ENCODE data around the gene NSF. TPM values are rescaled to one million over a fixed set of nuclear protein-coding genes. Genes with fewer than 3 reads are reported as not detected.

The NSF gene
- total RNA-seq, 2 donors from 2014 or later: 27.2 to 27.9 TPM

DNA sequence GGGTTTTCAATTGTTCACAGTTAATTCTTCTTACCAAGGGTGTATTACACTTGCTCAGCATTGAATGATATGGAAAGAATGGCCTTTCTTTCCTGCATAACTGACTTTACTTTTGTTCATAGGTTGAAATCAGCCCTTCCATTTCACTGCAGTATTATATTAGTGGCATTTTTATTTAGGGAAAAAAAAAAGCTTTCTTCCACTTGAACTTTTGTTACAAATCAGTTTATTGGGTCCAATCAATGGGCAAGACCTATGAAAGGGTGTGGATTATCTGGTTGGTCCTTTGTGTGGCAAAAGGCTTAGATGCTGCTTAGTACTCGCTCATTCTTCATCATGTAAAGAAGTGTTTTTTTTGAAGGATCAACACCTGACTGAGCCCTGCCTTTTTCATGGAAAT lies 154.0 kb downstream of the NSF start:
- no peak for ATAC-seq (ENCODE audit: insufficient number of reproducible peaks, low FRiP score, low read depth)
- no peak overlapping the region for H3K27ac ChIP-seq

DNA sequence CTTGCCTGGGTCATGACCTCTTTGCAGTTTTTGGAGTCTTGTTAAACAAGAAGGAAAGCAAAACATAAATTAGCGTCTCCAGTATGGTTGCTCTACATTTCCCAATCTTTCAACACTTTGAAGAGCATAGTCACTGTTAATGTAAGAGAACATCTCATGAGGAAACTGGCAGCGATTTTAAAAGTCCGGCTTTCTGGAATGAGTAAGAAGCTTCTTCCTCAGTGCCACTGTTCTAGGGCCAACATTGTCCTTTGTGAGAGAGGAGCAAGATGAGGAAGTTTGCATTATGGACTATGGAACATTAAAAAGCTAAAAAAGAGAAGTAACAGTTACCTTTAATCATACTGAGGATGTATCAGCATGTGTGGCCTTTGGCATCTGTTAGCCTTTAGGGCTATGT lies 154.9 kb downstream of the NSF start:
- Histone ChIP-seq H3K36me3 (no peaks in the 10 kb centered on the region), H3K9me3 (no peaks in the 10 kb centered on the region), H3K27me3 (replicated peaks; ENCODE audit: insufficient read depth) (no peaks in the 10 kb centered on the region), H3K4me3 (no peak overlapping the region), H3K4me1 (ENCODE audit: control insufficient read depth in 1 of 2, low read depth in 2 of 2) (no peaks in the 10 kb centered on the region), H3K27ac (no peak overlapping the region)
- no peak for ATAC-seq (ENCODE audit: insufficient number of reproducible peaks, low FRiP score, low read depth)
- no peak for DNase-seq (ENCODE audit: low spot score)
- TF ChIP-seq, protein P1, sequence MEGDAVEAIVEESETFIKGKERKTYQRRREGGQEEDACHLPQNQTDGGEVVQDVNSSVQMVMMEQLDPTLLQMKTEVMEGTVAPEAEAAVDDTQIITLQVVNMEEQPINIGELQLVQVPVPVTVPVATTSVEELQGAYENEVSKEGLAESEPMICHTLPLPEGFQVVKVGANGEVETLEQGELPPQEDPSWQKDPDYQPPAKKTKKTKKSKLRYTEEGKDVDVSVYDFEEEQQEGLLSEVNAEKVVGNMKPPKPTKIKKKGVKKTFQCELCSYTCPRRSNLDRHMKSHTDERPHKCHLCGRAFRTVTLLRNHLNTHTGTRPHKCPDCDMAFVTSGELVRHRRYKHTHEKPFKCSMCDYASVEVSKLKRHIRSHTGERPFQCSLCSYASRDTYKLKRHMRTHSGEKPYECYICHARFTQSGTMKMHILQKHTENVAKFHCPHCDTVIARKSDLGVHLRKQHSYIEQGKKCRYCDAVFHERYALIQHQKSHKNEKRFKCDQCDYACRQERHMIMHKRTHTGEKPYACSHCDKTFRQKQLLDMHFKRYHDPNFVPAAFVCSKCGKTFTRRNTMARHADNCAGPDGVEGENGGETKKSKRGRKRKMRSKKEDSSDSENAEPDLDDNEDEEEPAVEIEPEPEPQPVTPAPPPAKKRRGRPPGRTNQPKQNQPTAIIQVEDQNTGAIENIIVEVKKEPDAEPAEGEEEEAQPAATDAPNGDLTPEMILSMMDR (IDR thresholded peaks at IDR 0.05): no peak

More for the DNA sequence above, 154.0 kb downstream of the NSF start:
- no peaks in the 10 kb centered on the region for H3K9me3 ChIP-seq
- DNase-seq (ENCODE audit: low spot score): no peak
- H3K27me3 ChIP-seq (replicated peaks; ENCODE audit: insufficient read depth): no peaks in the 10 kb centered on the region
- TF ChIP-seq, protein P1 (IDR thresholded peaks at IDR 0.05): no peak
- H3K36me3 ChIP-seq: no peaks in the 10 kb centered on the region
- H3K4me3 ChIP-seq: no peak overlapping the region
- H3K4me1 ChIP-seq (ENCODE audit: control insufficient read depth in 1 of 2, low read depth in 2 of 2): no peaks in the 10 kb centered on the region

DNA sequence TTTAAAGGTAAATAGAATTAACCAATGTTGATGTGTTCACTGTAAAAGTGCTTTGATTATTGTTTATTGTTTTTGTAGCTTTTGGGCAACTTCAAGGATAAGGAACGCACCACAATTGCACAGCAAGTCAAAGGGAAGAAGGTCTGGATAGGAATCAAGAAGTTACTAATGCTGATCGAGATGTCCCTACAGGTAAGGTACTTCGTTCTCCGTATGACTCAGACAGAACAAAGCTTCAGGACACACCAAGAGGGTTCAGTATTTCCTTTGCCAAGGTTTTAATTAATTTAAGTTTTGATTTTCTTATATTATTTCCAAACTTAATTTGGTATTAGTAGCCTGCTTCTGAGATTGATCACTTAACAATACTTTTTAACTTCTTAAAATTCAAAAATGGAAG lies 161.0 kb downstream of the NSF start:
- Histone ChIP-seq H3K4me1 (ENCODE audit: control insufficient read depth in 1 of 2, low read depth in 2 of 2) (no peaks in the 10 kb centered on the region), H3K9me3 (no peaks in the 10 kb centered on the region), H3K27ac (no peak overlapping the region), H3K36me3 (peaks cover 23% of the 10 kb centered on the region), H3K27me3 (replicated peaks; ENCODE audit: insufficient read depth) (no peaks in the 10 kb centered on the region), H3K4me3 (no peak overlapping the region)
- no peak for DNase-seq (ENCODE audit: low spot score)
- no peak for ATAC-seq (ENCODE audit: insufficient number of reproducible peaks, low FRiP score, low read depth)
- TF ChIP-seq, protein P1 (IDR thresholded peaks at IDR 0.05): no peak

DNA sequence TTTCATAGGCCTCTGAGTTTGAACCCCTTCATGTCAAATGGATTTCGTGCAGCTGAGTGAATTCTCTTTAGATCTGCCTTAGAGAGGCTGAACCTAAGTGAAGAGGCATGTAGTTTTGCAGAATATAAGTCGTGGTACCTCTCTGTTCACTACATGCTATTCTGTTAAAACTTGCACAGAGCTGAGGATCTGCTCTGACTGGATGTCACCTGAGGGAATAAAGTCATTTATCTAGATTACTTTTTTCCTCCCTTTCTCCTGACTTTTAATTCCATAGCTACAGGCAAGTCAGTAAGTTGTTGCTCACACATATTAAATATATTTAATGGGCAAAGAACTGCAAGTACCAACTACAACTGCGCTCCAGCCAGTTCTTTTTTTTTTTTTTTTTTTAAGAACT lies 163.3 kb downstream of the NSF start:
- H3K4me1 ChIP-seq (ENCODE audit: control insufficient read depth in 1 of 2, low read depth in 2 of 2): no peaks in the 10 kb centered on the region
- peaks cover 31% of the 10 kb centered on the region for H3K36me3 ChIP-seq
- TF ChIP-seq, protein P1 (IDR thresholded peaks at IDR 0.05): no peak
- DNase-seq (ENCODE audit: low spot score) (no peak), ATAC-seq (ENCODE audit: insufficient number of reproducible peaks, low FRiP score, low read depth) (no peak)
- no peak overlapping the region for H3K4me3 ChIP-seq
- no peak overlapping the region for H3K27ac ChIP-seq
- H3K27me3 ChIP-seq (replicated peaks; ENCODE audit: insufficient read depth): no peaks in the 10 kb centered on the region
- no peaks in the 10 kb centered on the region for H3K9me3 ChIP-seq

DNA sequence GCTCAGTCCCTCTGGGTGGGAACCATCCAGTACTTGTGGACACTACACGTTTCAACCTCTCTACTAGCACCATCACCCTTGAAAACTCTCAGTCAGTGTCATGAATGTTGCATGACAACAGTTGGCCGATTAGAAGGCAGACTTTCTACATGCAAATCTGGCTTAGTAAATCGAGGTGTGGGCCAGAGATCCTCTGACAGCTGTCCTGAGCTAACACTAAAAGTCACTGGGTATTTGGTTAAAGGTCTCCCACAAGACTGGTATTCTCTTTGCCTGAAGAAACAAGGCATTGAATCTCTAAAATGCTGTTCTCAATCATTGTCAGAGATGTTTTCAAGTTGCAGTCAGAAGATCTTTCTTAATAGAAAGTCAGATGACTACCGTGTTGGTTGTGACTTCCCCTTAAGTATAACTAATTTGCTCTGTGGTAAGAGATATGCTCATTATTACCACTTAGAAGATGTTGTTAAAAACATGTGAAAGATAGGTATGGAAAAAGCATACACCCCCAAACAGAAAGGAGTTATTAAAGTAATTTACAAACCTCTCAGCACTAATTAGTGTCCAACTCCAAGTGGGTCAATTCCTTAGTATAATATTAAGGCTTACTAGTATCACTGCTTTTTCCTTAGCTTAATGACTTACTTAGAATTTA lies 165.7 kb downstream of the NSF start:
- ATAC-seq (ENCODE audit: insufficient number of reproducible peaks, low FRiP score, low read depth): no peak
- peaks cover 31% of the 10 kb centered on the region for H3K36me3 ChIP-seq
- H3K27me3 ChIP-seq (replicated peaks; ENCODE audit: insufficient read depth): no peaks in the 10 kb centered on the region
- no peak for DNase-seq (ENCODE audit: low spot score)
- no peak overlapping the region for H3K27ac ChIP-seq
- TF ChIP-seq, protein P1 (IDR thresholded peaks at IDR 0.05): no peak
- no peaks in the 10 kb centered on the region for H3K9me3 ChIP-seq
- H3K4me3 ChIP-seq: no peak overlapping the region
- no peaks in the 10 kb centered on the region for H3K4me1 ChIP-seq (ENCODE audit: control insufficient read depth in 1 of 2, low read depth in 2 of 2)

Measured in thoracic aorta (tissue), 2 donors.